ENCODE results near the gene OAF.

The OAF gene

GRCh38 chr11:120184371-120184945, 26.4 kb upstream of the OAF start:
- DNase-seq, result no peak

- no peak for DNase-seq
Measured at GRCh38 chr11:120184946-120185705, 25.7 kb upstream of the OAF start.

- no peak for DNase-seq
Measured at GRCh38 chr11:120185706-120186455, 25.0 kb upstream of the OAF start.

- DNase-seq, result no peak
Measured at GRCh38 chr11:120186456-120186773, 24.4 kb upstream of the OAF start.

GRCh38 chr11:120186774-120187591, 23.8 kb upstream of the OAF start:
- DNase-seq, result peak; percentile 26

- no peak for DNase-seq
Measured at GRCh38 chr11:120188371-120188770, 22.5 kb upstream of the OAF start.

GRCh38 chr11:120188811-120189455, 21.9 kb upstream of the OAF start:
- DNase-seq, result no peak

GRCh38 chr11:120191058-120191457, 19.8 kb upstream of the OAF start:
- DNase-seq, result no peak

- no peak for DNase-seq
Measured at GRCh38 chr11:120192831-120193625, 17.8 kb upstream of the OAF start.

- no peak for DNase-seq
Measured at GRCh38 chr11:120194166-120194565, 16.7 kb upstream of the OAF start.

GRCh38 chr11:120195601-120196320, 15.1 kb upstream of the OAF start:
- no peak for DNase-seq

- DNase-seq, result no peak
Measured at GRCh38 chr11:120196826-120197225, 14.0 kb upstream of the OAF start.

- DNase-seq, result no peak
Measured at GRCh38 chr11:120197251-120197891, 13.5 kb upstream of the OAF start.

- no peak for DNase-seq
Measured at GRCh38 chr11:120197977-120198376, 12.9 kb upstream of the OAF start.

- no peak for DNase-seq
Measured at GRCh38 chr11:120198403-120198786, 12.4 kb upstream of the OAF start.

GRCh38 chr11:120198787-120199469, 11.9 kb upstream of the OAF start:
- no peak for DNase-seq

- no peak for DNase-seq
Measured at GRCh38 chr11:120199613-120200012, 11.2 kb upstream of the OAF start.

- no peak for DNase-seq
Measured at GRCh38 chr11:120200677-120201076, 10.2 kb upstream of the OAF start.

GRCh38 chr11:120201653-120202052, 9.2 kb upstream of the OAF start:
- no peak for DNase-seq

GRCh38 chr11:120203626-120204025, 7.2 kb upstream of the OAF start:
- no peak for DNase-seq

Measured in stimulated activated CD4-positive, alpha-beta T cell treated with anti-CD3 and anti-CD28 coated beads, Interleukin-1b, Interleukin-23, amount 100 ng/mL, for 48 hours (primary cell).